ENCODE results near the gene ORMDL2.

DNA sequence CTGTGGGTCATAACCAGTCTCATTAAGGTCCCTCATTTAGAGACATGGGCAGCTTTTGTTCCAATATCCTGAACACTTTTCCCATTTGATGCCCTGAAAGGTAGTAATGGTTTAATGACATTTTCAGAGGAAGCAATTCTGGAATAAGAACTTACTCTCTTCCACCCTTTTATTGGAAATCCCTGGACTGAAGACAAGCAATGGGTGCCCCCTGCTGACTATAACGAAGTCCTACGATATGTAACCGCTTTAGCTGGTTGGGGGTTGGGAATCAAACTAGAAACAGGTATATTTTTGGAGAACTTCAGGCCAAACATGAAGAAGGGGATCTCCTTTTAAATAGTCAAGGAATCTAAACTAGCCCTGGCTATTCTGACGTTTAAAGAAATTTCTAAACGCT, 20.8 kb upstream of the ORMDL2 start:
- TF ChIP-seq CTCF (IDR thresholded peaks at IDR 0.05): peak; percentile 71
- TF ChIP-seq EZH2 (IDR thresholded peaks at IDR 0.05): no peak

All from neural progenitor cell (in vitro differentiated cells).